Gastrocnemius medialis (tissue), 4 donors: ENCODE data around the gene ZDHHC17. TPM values are rescaled to one million over a fixed set of nuclear protein-coding genes. Genes with fewer than 3 reads are reported as not detected.

ENCODE experiments used
- ATAC-seq, 2 donors: fragments of 150-250 bp; one replicate each; pipeline ENCODE4 v1.9.1; 2016
- DNase-seq, 2 donors: peaks; one replicate each; pipeline ENCODE4 v3.0.0-alpha.2; 2019
- H3K27ac ChIP-seq, 4 donors: fragments of 200-600 bp; sonication (generic); 1 replicate in 1 of 4; 2 replicates in 3 of 4; pipeline ENCODE4 v1.5.1; 2016 to 2018; ENCODE audit warnings: mild to moderate bottlenecking in 2 of 4, moderate library complexity in 1 of 4
- H3K27me3 ChIP-seq, 3 donors: fragments of 200-600 bp; sonication (generic) in 2 of 3; 1 replicate in 1 of 3; 2 replicates in 2 of 3; pipeline versions ENCODE4 v1.5.1 to v1.6.0; 2016 to 2019; ENCODE audit warnings: mild to moderate bottlenecking in 1 of 3, moderate library complexity in 1 of 3
- H3K36me3 ChIP-seq, 2 donors: fragments of 200-600 bp; sonication (generic) in 1 of 2; one replicate each; pipeline ENCODE4 v1.5.1; 2017 to 2018
- H3K4me1 ChIP-seq, 2 donors: fragments of 200-600 bp; sonication (generic) in 1 of 2; one replicate each; pipeline ENCODE4 v1.5.1; 2016 to 2017; ENCODE audit warnings: mild to moderate bottlenecking in 2 of 2
- H3K4me3 ChIP-seq, 4 donors: fragments of 200-600 bp; sonication (generic) in 3 of 4; 1 replicate in 1 of 4; 2 replicates in 3 of 4; pipeline ENCODE4 v1.5.1; 2016 to 2019; ENCODE audit warnings: mild to moderate bottlenecking in 2 of 4
- H3K9me3 ChIP-seq, 3 donors: fragments of 200-600 bp; sonication (generic) in 2 of 3; 1 replicate in 1 of 3; 2 replicates in 2 of 3; pipeline ENCODE4 v1.5.1; 2016 to 2019
- POLR2A ChIP-seq, 2 donors: fragments of 450-650 bp; IDR thresholded peaks; one replicate each; pipeline ENCODE4 v1.6.1; 2017; ENCODE audit warnings: antibody characterized with exemption in 2 of 2, mild to moderate bottlenecking in 2 of 2, moderate library complexity in 2 of 2
- in situ Hi-C, 4 donors: fragments of 200-750 bp; cut with MboI; loops; one replicate each; pipeline versions ENCODE4 v1.15.0 to v1.8.0; 2017; ENCODE audit warnings: low sequenced_read_pairs in 4 of 4
- intact Hi-C: fragments of 100-400 bp; cut with DNase I; formaldehyde crosslinking; loops from one replicate; pipeline ENCODE4 v1.15.1; 2023; ENCODE audit warnings: low total_unique reads
- total RNA-seq, 4 donors: library from RNA; depleted of rRNA; stranded (reverse); fragments of >200 nt; gene quantifications; one replicate each; pipeline versions ENCODE4 v1.1.0 to v1.2.3, GENCODE V29; 2016
- TF ChIP-seq, protein P1 (sequence below), 5 experiments: fragments of 450-650 bp in 3 of 5; fragments of 200-600 bp in 2 of 5; sonication (generic) in 2 of 5; IDR thresholded peaks in 4 of 5; conservative IDR thresholded peaks in 1 of 5; 1 replicate in 4 of 5; 2 replicates in 1 of 5; pipeline ENCODE4 v1.5.1; 2016 to 2019; ENCODE audit warnings: antibody characterized with exemption in 5 of 5, mild to moderate bottlenecking in 3 of 5, moderate library complexity in 3 of 5

ZDHHC17 gene
- total RNA-seq, 4 donors from 2014 or later, result 15.5 to 35.6 (median 19.3) TPM

DNA sequence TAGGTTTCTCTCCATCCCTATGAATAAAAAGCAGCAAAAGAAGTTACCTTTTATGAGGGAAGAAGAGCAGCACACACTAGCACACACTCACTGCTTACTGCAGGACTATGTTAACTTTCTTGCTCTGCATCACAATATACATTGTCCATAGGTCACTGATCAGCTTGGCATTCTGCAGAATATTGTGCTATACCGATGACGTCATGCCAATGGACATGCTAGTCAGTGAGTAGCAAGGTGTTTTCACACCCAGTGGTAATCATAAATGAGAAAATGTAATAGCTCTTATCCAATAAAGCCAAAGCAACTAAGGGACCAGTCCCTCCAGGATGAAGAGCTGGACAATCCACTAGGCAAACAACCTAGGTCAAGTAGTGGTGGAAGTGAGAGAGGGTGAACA lies 16.7 kb upstream of the ZDHHC17 start:
- H3K27ac ChIP-seq, result no peak overlapping the region
- H3K9me3 ChIP-seq, result no peaks in the 10 kb centered on the region
- intact Hi-C loops, result no loop called here
- DNase-seq (no peak), ATAC-seq (no peak)
- H3K4me3 ChIP-seq, result no peak overlapping the region
- no peak for TF ChIP-seq POLR2A (IDR thresholded peaks at IDR 0.05)
- TF ChIP-seq, protein P1, sequence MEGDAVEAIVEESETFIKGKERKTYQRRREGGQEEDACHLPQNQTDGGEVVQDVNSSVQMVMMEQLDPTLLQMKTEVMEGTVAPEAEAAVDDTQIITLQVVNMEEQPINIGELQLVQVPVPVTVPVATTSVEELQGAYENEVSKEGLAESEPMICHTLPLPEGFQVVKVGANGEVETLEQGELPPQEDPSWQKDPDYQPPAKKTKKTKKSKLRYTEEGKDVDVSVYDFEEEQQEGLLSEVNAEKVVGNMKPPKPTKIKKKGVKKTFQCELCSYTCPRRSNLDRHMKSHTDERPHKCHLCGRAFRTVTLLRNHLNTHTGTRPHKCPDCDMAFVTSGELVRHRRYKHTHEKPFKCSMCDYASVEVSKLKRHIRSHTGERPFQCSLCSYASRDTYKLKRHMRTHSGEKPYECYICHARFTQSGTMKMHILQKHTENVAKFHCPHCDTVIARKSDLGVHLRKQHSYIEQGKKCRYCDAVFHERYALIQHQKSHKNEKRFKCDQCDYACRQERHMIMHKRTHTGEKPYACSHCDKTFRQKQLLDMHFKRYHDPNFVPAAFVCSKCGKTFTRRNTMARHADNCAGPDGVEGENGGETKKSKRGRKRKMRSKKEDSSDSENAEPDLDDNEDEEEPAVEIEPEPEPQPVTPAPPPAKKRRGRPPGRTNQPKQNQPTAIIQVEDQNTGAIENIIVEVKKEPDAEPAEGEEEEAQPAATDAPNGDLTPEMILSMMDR (IDR thresholded peaks at IDR 0.05 in 4 of 5, conservative IDR thresholded peaks at IDR 0.05 in 1 of 5), result no peak
- no peaks in the 10 kb centered on the region for H3K27me3 ChIP-seq
- no peaks in the 10 kb centered on the region for H3K4me1 ChIP-seq
- H3K36me3 ChIP-seq, result no peaks in the 10 kb centered on the region
- in situ Hi-C loops, result no loop called here

DNA sequence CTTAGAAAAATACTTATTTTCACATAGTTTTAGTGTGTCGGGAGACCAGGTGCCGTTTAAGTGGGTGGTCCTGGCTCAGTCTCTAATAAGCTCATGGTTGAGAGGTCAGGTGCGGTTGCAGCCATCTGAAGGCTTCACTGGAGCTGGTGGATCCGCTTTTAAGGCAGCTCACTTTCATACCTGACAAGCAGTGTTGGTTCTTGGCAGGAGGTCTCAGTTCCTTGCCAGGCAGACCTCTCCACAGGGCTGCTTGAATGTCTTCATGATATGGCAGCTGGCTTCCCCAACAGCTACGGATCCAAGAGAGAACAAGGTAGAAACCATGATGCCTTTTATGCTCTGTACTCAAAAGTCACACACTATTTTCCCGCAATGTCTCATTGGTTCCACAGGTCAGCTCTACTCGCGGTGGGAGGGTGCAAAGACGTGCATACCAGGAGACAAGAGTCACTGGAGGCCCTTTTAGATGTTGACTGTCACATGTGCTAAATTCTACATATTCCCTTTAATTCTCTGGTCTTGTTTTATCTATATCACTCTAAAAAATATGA lies 8.0 kb upstream of the ZDHHC17 start:
- Histone ChIP-seq H3K27ac (no peak overlapping the region), H3K9me3 (no peaks in the 10 kb centered on the region), H3K4me3 (no peak overlapping the region), H3K27me3 (no peaks in the 10 kb centered on the region), H3K36me3 (no peaks in the 10 kb centered on the region), H3K4me1 (no peaks in the 10 kb centered on the region)
- TF ChIP-seq, protein P1 (IDR thresholded peaks at IDR 0.05 in 4 of 5, conservative IDR thresholded peaks at IDR 0.05 in 1 of 5), result no peak
- no peak for TF ChIP-seq POLR2A (IDR thresholded peaks at IDR 0.05)
- DNase-seq (no peak), ATAC-seq (no peak)
- in situ Hi-C loops, result loop anchor here in 2 of 4 donors (25.0 kb wide), 2 partner anchors 669 to 1244 kb away; partner anchors contain the start of genes KRR1 (in 1 of the 2) and NAP1L1 (in 1 of the 2)
- intact Hi-C loops, result no loop called here

DNA sequence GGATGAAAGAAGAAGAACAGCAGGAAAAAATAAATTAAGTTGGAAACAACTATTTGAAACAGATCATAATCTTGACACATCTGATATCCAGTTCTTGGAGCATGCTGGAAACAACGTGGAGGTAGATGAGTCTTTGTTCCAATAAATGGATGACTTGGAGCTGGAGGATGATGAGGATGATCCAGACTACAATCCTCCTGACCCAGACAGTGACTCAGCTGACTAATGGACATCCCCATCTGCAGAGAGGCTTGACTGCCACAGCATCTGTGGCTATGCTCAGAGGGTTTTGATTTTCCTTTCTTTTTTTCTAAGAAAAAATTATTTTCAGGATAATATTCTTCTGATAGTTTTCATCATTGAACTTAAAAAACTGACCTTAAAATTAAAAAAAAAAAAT lies 6.2 kb upstream of the ZDHHC17 start:
- ATAC-seq (no peak), DNase-seq (no peak)
- TF ChIP-seq, protein P1 (IDR thresholded peaks at IDR 0.05 in 4 of 5, conservative IDR thresholded peaks at IDR 0.05 in 1 of 5), result no peak
- TF ChIP-seq POLR2A (IDR thresholded peaks at IDR 0.05), result no peak
- H3K4me3 ChIP-seq, result no peak overlapping the region
- H3K27me3 ChIP-seq, result no peaks in the 10 kb centered on the region
- no peaks in the 10 kb centered on the region for H3K4me1 ChIP-seq
- H3K9me3 ChIP-seq, result no peaks in the 10 kb centered on the region
- no peaks in the 10 kb centered on the region for H3K36me3 ChIP-seq
- in situ Hi-C loops, result loop anchor here in 2 of 4 donors (25.0 kb wide), 2 partner anchors 670 to 1245 kb away; partner anchors contain the start of genes KRR1 (in 1 of the 2) and NAP1L1 (in 1 of the 2)
- intact Hi-C loops, result no loop called here
- no peak overlapping the region for H3K27ac ChIP-seq

DNA sequence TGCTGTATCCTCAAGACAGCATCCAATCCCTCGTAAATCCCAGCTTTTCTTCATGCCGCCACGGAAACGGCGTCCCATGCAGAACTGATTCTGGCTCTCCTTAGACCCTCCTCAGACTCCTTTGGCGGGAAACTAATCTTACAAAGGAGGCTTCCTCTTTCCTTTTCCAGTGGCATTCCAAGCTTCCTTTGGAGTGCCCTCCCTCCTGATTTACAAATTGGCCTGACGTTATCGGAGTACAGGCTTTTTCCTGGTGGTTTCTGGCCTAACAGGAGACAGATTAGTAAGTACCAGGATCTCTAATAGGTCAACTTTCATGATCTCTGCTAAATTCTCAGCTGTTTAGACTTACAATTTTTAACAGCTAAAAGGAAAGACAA lies 1.3 kb upstream of the ZDHHC17 start:
- Histone ChIP-seq H3K4me3 (peak overlapping the region in 1 of 4 donors; percentile 90), H3K4me1 (peaks cover 12 to 28% of the 10 kb centered on the region in 2 donors), H3K9me3 (no peaks in the 10 kb centered on the region), H3K27ac (peak overlapping the region; percentile 92 to 100 (median 98)), H3K27me3 (no peaks in the 10 kb centered on the region), H3K36me3 (no peaks in the 10 kb centered on the region)
- no peak for DNase-seq
- ATAC-seq, result no peak
- TF ChIP-seq, protein P1 (IDR thresholded peaks at IDR 0.05 in 4 of 5, conservative IDR thresholded peaks at IDR 0.05 in 1 of 5), result no peak
- no peak for TF ChIP-seq POLR2A (IDR thresholded peaks at IDR 0.05)
- intact Hi-C loops (loop anchor here (5.0 to 10.0 kb wide), 3 partner anchors 298 to 680 kb away; partner anchors contain the start of gene NAP1L1), in situ Hi-C loops (loop anchor here in 2 of 4 donors (25.0 kb wide), 2 partner anchors 675 to 1250 kb away; partner anchors contain the start of genes KRR1 (in 1 of the 2) and NAP1L1 (in 1 of the 2))
